Mesendoderm (in vitro differentiated cells): ENCODE measurements around the gene PITPNC1.

Source experiments
- DNase-seq: peaks from one replicate; pipeline ENCODE4 v3.0.0; 2013
- H2AK5ac ChIP-seq: 2 replicates; pipeline ENCODE4 v1.6.1; 2013; ENCODE audit warnings: low read length, inconsistent platforms
- H2BK120ac ChIP-seq: 2 replicates; pipeline ENCODE4 v1.6.1; 2013; ENCODE audit warnings: low read depth, mild to moderate bottlenecking, low read length, moderate library complexity, mixed read lengths
- H2BK15ac ChIP-seq: replicated peaks from 2 replicates; pipeline ENCODE4 v1.6.1; 2013; ENCODE audit warnings: low read depth, mild to moderate bottlenecking, moderate library complexity
- H2BK5ac ChIP-seq: 2 replicates; pipeline ENCODE4 v1.6.1; 2013; ENCODE audit warnings: low read length, inconsistent platforms
- H3K18ac ChIP-seq: 2 replicates; pipeline ENCODE4 v1.6.1; 2013; ENCODE audit warnings: mild to moderate bottlenecking, low read length, mixed read lengths
- H3K23ac ChIP-seq: one replicate; pipeline ENCODE4 v1.6.1; 2013; ENCODE audit warnings: low read length
- H3K27ac ChIP-seq: 2 replicates; pipeline ENCODE4 v1.5.1; 2013; ENCODE audit warnings: low read depth, mild to moderate bottlenecking, inconsistent platforms, low read length, moderate library complexity
- H3K27me3 ChIP-seq: 2 replicates; pipeline ENCODE4 v1.6.1; 2013; ENCODE audit warnings: low read length, control low read depth, mild to moderate bottlenecking, inconsistent platforms; ENCODE audit not compliant: insufficient read depth, poor library complexity
- H3K36me3 ChIP-seq: 2 replicates; pipeline ENCODE4 v1.6.1; 2013; ENCODE audit warnings: low read length, inconsistent platforms; ENCODE audit not compliant: control insufficient read depth, insufficient read depth
- H3K4ac ChIP-seq: one replicate; pipeline ENCODE4 v1.6.1; 2013; ENCODE audit warnings: low read depth, mild to moderate bottlenecking, low read length, moderate library complexity
- H3K4me1 ChIP-seq: 2 replicates; pipeline ENCODE4 v1.6.1; 2013; ENCODE audit warnings: low read depth, low read length, inconsistent platforms; ENCODE audit not compliant: control insufficient read depth
- H3K4me2 ChIP-seq: 2 replicates; pipeline ENCODE4 v1.6.1; 2013; ENCODE audit warnings: low read length
- H3K4me3 ChIP-seq: 2 replicates; pipeline ENCODE4 v1.5.1; 2013; ENCODE audit warnings: mild to moderate bottlenecking, low read length
- H3K56ac ChIP-seq: one replicate; pipeline ENCODE4 v1.6.1; 2013; ENCODE audit warnings: low read length
- H3K79me1 ChIP-seq: 2 replicates; pipeline ENCODE4 v1.6.1; 2013; ENCODE audit warnings: low read length, inconsistent platforms
- H3K79me2 ChIP-seq: 2 replicates; pipeline ENCODE4 v1.6.1; 2013; ENCODE audit warnings: mild to moderate bottlenecking, low read length; ENCODE audit not compliant: control insufficient read depth, insufficient read depth
- H3K9ac ChIP-seq: 2 replicates; pipeline ENCODE4 v1.6.1; 2013; ENCODE audit warnings: low read length, inconsistent platforms
- H4K5ac ChIP-seq: one replicate; pipeline ENCODE4 v1.6.1; 2013; ENCODE audit warnings: low read length
- H4K8ac ChIP-seq: one replicate; pipeline ENCODE4 v1.6.1; 2013; ENCODE audit warnings: low read depth, mild to moderate bottlenecking, control low read depth, low read length, moderate library complexity
- WGBS: extraction: QIAGEN DNeasy Blood & Tissue Kit; methylation state at CpG from one replicate; pipeline ENCODE4 v1.1.7; 2013; ENCODE audit warnings: low lambda C conversion rate, missing lambda C conversion rate; ENCODE audit not compliant: insufficient coverage; ENCODE audit errors: extremely low coverage; 5-methylcytosine and 5-hydroxymethylcytosine counted together

PITPNC1 gene

GRCh38 chr17:67585077-67585602 lies 208.1 kb downstream of the PITPNC1 start:
- H2BK120ac ChIP-seq = no peak overlapping the region
- H3K4ac ChIP-seq = no peak overlapping the region
- H3K23ac ChIP-seq = no peak overlapping the region
- no peaks in the 10 kb centered on the region for H3K36me3 ChIP-seq
- DNase-seq = peak; percentile 22
- no peak overlapping the region for H3K4me2 ChIP-seq
- H3K79me1 ChIP-seq = no peaks in the 10 kb centered on the region
- no peaks in the 10 kb centered on the region for H3K79me2 ChIP-seq
- no peak overlapping the region for H4K8ac ChIP-seq
- no peak overlapping the region for H3K9ac ChIP-seq
- H3K4me1 ChIP-seq = no peaks in the 10 kb centered on the region
- no CpG with 5 or more reads among the region's 4 CpGs for WGBS
- H3K18ac ChIP-seq = no peak overlapping the region
- H2BK15ac ChIP-seq = no peak overlapping the region
- H4K5ac ChIP-seq = no peak overlapping the region
- H2BK5ac ChIP-seq = no peak overlapping the region
- no peak overlapping the region for H3K27ac ChIP-seq
- no peak overlapping the region for H3K4me3 ChIP-seq
- H3K56ac ChIP-seq = no peak overlapping the region
- H3K27me3 ChIP-seq = no peaks in the 10 kb centered on the region
- H2AK5ac ChIP-seq = no peak overlapping the region

- no peak overlapping the region for H4K8ac ChIP-seq
- H2BK15ac ChIP-seq = no peak overlapping the region
- no peaks in the 10 kb centered on the region for H3K27me3 ChIP-seq
- H2BK5ac ChIP-seq = no peak overlapping the region
- H3K4me1 ChIP-seq = no peaks in the 10 kb centered on the region
- H3K4ac ChIP-seq = no peak overlapping the region
- H3K18ac ChIP-seq = no peak overlapping the region
- no peaks in the 10 kb centered on the region for H3K79me1 ChIP-seq
- no peaks in the 10 kb centered on the region for H3K36me3 ChIP-seq
- H3K23ac ChIP-seq = no peak overlapping the region
- H3K4me3 ChIP-seq = no peak overlapping the region
- no peak overlapping the region for H3K27ac ChIP-seq
- no peak overlapping the region for H3K9ac ChIP-seq
- no peak overlapping the region for H2AK5ac ChIP-seq
- no peak overlapping the region for H3K56ac ChIP-seq
- no peaks in the 10 kb centered on the region for H3K79me2 ChIP-seq
- WGBS = no CpG with 5 or more reads among the region's 9 CpGs
- no peak overlapping the region for H4K5ac ChIP-seq
- H3K4me2 ChIP-seq = no peak overlapping the region
- no peak for DNase-seq
- H2BK120ac ChIP-seq = no peak overlapping the region
Measured at GRCh38 chr17:67588326-67588725, 211.2 kb downstream of the PITPNC1 start.

- H3K36me3 ChIP-seq = no peaks in the 10 kb centered on the region
- H3K79me1 ChIP-seq = no peaks in the 10 kb centered on the region
- no peaks in the 10 kb centered on the region for H3K27me3 ChIP-seq
- no peak overlapping the region for H2BK5ac ChIP-seq
- no peak for DNase-seq
- no peak overlapping the region for H4K8ac ChIP-seq
- no CpG with 5 or more reads among the region's 7 CpGs for WGBS
- H2AK5ac ChIP-seq = no peak overlapping the region
- H2BK15ac ChIP-seq = no peak overlapping the region
- H3K4me1 ChIP-seq = no peaks in the 10 kb centered on the region
- no peak overlapping the region for H2BK120ac ChIP-seq
- H4K5ac ChIP-seq = no peak overlapping the region
- H3K18ac ChIP-seq = no peak overlapping the region
- H3K23ac ChIP-seq = no peak overlapping the region
- no peaks in the 10 kb centered on the region for H3K79me2 ChIP-seq
- no peak overlapping the region for H3K4me3 ChIP-seq
- no peak overlapping the region for H3K56ac ChIP-seq
- no peak overlapping the region for H3K27ac ChIP-seq
- no peak overlapping the region for H3K9ac ChIP-seq
- no peak overlapping the region for H3K4me2 ChIP-seq
- H3K4ac ChIP-seq = no peak overlapping the region
Measured at GRCh38 chr17:67594115-67594880, 217.2 kb downstream of the PITPNC1 start.

GRCh38 chr17:67600408-67600807 lies 223.3 kb downstream of the PITPNC1 start:
- no peak overlapping the region for H2AK5ac ChIP-seq

GRCh38 chr17:67601897-67602296 lies 224.8 kb downstream of the PITPNC1 start:
- no peak overlapping the region for H3K4ac ChIP-seq
- H3K4me3 ChIP-seq = no peak overlapping the region
- no peaks in the 10 kb centered on the region for H3K79me2 ChIP-seq
- H3K18ac ChIP-seq = no peak overlapping the region
- no peak for DNase-seq
- no peak overlapping the region for H4K8ac ChIP-seq
- no peak overlapping the region for H3K27ac ChIP-seq
- no peaks in the 10 kb centered on the region for H3K79me1 ChIP-seq
- H2AK5ac ChIP-seq = no peak overlapping the region
- no peak overlapping the region for H2BK120ac ChIP-seq
- no peak overlapping the region for H3K4me2 ChIP-seq
- H3K23ac ChIP-seq = no peak overlapping the region
- no peaks in the 10 kb centered on the region for H3K36me3 ChIP-seq
- no peak overlapping the region for H3K56ac ChIP-seq
- WGBS = no CpG with 5 or more reads among the region's 4 CpGs
- no peak overlapping the region for H4K5ac ChIP-seq
- no peaks in the 10 kb centered on the region for H3K4me1 ChIP-seq
- H2BK15ac ChIP-seq = no peak overlapping the region
- no peak overlapping the region for H3K9ac ChIP-seq
- H2BK5ac ChIP-seq = no peak overlapping the region
- H3K27me3 ChIP-seq = no peaks in the 10 kb centered on the region

More at GRCh38 chr17:67600408-67600807, 223.3 kb downstream of the PITPNC1 start:
- no peak overlapping the region for H2BK120ac ChIP-seq
- no peak overlapping the region for H2BK5ac ChIP-seq
- H3K4ac ChIP-seq = no peak overlapping the region
- H3K36me3 ChIP-seq = no peaks in the 10 kb centered on the region
- H3K56ac ChIP-seq = no peak overlapping the region
- DNase-seq = no peak
- no peak overlapping the region for H3K9ac ChIP-seq
- H3K27ac ChIP-seq = no peak overlapping the region
- no peaks in the 10 kb centered on the region for H3K79me1 ChIP-seq
- H3K79me2 ChIP-seq = no peaks in the 10 kb centered on the region
- WGBS = no CpG with 5 or more reads among the region's 2 CpGs
- no peak overlapping the region for H3K18ac ChIP-seq
- no peak overlapping the region for H3K23ac ChIP-seq
- H3K27me3 ChIP-seq = no peaks in the 10 kb centered on the region
- no peaks in the 10 kb centered on the region for H3K4me1 ChIP-seq
- no peak overlapping the region for H3K4me3 ChIP-seq
- no peak overlapping the region for H3K4me2 ChIP-seq
- H4K8ac ChIP-seq = no peak overlapping the region
- no peak overlapping the region for H2BK15ac ChIP-seq
- H4K5ac ChIP-seq = no peak overlapping the region

- no peak overlapping the region for H2AK5ac ChIP-seq
- H3K4me3 ChIP-seq = no peak overlapping the region
- no peak overlapping the region for H3K23ac ChIP-seq
- H2BK120ac ChIP-seq = no peak overlapping the region
- H3K4me1 ChIP-seq = no peaks in the 10 kb centered on the region
- H4K5ac ChIP-seq = no peak overlapping the region
- no peak overlapping the region for H3K27ac ChIP-seq
- H3K4me2 ChIP-seq = no peak overlapping the region
- no peaks in the 10 kb centered on the region for H3K79me2 ChIP-seq
- no peak overlapping the region for H3K18ac ChIP-seq
- H3K4ac ChIP-seq = no peak overlapping the region
- WGBS = 100% methylated on average over 1 of the region's 4 CpGs
- H2BK5ac ChIP-seq = no peak overlapping the region
- H2BK15ac ChIP-seq = no peak overlapping the region
- H3K36me3 ChIP-seq = no peaks in the 10 kb centered on the region
- DNase-seq = no peak
- H3K9ac ChIP-seq = no peak overlapping the region
- no peaks in the 10 kb centered on the region for H3K79me1 ChIP-seq
- H3K27me3 ChIP-seq = no peaks in the 10 kb centered on the region
- no peak overlapping the region for H3K56ac ChIP-seq
- H4K8ac ChIP-seq = no peak overlapping the region
Measured at GRCh38 chr17:67602444-67602843, 225.4 kb downstream of the PITPNC1 start.
